Activated B cell treated with CpG ODN at 0.5 μM for 24 hours (primary cell): ENCODE results near the gene FAM53C. TPM values are rescaled to one million over a fixed set of nuclear protein-coding genes. Genes with fewer than 3 reads are reported as not detected.
A peak's percentile ranks its signal among the peaks of the same experiment; 100 is the strongest.
"Not testable (repeated sequence)": the region's sequence is repeated elsewhere in the genome, so short reads cannot be mapped to it uniquely, and the experiment has no call there.

ENCODE experiments used
- ATAC-seq: fragments of 200-7000 bp; cut with Tn5 transposase; one replicate; pipeline ENCODE4 v1.10.0; 2021; ENCODE audit warnings: low read depth, mild to moderate bottlenecking, moderate library complexity
- CTCF ChIA-PET: fragments of 350-600 bp; sonication (Branson Sonifier 250); formaldehyde crosslinking; loops from one replicate; lab custom pipeline; 2021; ENCODE audit warnings: antibody characterized with exemption; lab: Charles Lee
- POLR2A ChIA-PET: fragments of 350-600 bp; sonication (Branson Sonifier 250); formaldehyde crosslinking; loops from one replicate; lab custom pipeline; 2021; ENCODE audit warnings: antibody characterized with exemption; lab: Charles Lee
- DNase-seq: peaks from one replicate; pipeline ENCODE4 v3.0.0; 2022
- H3K27ac Mint-ChIP-seq: one replicate; pipeline ENCODE4 v1.8.0; 2020; ENCODE audit warnings: mixed read lengths
- H3K27me3 Mint-ChIP-seq: one replicate; pipeline ENCODE4 v1.8.0; 2021; ENCODE audit warnings: mixed read lengths
- H3K36me3 Mint-ChIP-seq: one replicate; pipeline ENCODE4 v1.8.0; 2021; ENCODE audit warnings: low read depth, mixed read lengths
- H3K4me1 Mint-ChIP-seq: one replicate; pipeline ENCODE4 v1.8.0; 2021; ENCODE audit warnings: mixed read lengths
- H3K4me3 Mint-ChIP-seq: one replicate; pipeline ENCODE4 v1.8.0; 2020; ENCODE audit warnings: mild to moderate bottlenecking, mixed read lengths
- H3K9me3 Mint-ChIP-seq: one replicate; pipeline ENCODE4 v1.8.0; 2020; ENCODE audit warnings: mixed read lengths
- intact Hi-C: fragments of 100-400 bp; cut with micrococcal nuclease; formaldehyde crosslinking; loops from one replicate; pipeline ENCODE4 v1.15.1; 2024
- total RNA-seq: library from RNA; stranded (reverse); gene quantifications from 2 replicates; pipeline ENCODE4 v1.2.3, GENCODE V29; 2022
- TF ChIP-seq, protein P1 (sequence below): fragments of 200-600 bp; IDR thresholded peaks from one replicate; pipeline ENCODE4 v1.8.0; 2022; ENCODE audit warnings: antibody characterized with exemption, mild to moderate bottlenecking

FAM53C gene
- total RNA-seq, 1 donor from 2014 or later = 24.9 TPM

DNA sequence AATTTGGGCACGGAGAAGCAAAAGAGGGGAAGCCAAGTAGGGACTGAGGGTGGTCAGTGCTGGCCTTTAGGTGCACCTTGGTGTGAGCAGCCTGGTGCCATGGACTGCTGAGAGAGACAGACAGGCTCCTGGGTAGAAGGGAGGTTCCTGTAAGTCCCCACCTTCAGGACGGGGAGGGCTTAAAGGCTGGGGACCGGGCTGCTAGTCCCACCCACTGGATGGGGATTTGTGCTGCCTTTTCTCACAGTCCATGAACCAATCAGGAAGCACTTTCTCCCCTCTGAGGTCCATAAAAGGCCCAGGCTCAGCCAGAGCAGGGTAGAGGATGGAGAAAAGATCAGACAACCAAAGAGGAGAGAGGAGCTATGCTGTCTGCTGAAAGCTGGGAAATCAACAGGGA is 21.7 kb upstream of the FAM53C start:
- intact Hi-C loops = loop anchor here (10.0 kb wide), 1 partner anchor 72 kb away; no protein-coding TSS in a partner anchor
- Mint-ChIP-seq H3K27ac (no peak overlapping the region), H3K27me3 (no peaks in the 10 kb centered on the region), H3K4me3 (no peak overlapping the region), H3K4me1 (no peaks in the 10 kb centered on the region), H3K9me3 (peaks cover 3% of the 10 kb centered on the region), H3K36me3 (no peaks in the 10 kb centered on the region)
- ATAC-seq (no peak), DNase-seq (no peak)
- TF ChIP-seq, protein P1, sequence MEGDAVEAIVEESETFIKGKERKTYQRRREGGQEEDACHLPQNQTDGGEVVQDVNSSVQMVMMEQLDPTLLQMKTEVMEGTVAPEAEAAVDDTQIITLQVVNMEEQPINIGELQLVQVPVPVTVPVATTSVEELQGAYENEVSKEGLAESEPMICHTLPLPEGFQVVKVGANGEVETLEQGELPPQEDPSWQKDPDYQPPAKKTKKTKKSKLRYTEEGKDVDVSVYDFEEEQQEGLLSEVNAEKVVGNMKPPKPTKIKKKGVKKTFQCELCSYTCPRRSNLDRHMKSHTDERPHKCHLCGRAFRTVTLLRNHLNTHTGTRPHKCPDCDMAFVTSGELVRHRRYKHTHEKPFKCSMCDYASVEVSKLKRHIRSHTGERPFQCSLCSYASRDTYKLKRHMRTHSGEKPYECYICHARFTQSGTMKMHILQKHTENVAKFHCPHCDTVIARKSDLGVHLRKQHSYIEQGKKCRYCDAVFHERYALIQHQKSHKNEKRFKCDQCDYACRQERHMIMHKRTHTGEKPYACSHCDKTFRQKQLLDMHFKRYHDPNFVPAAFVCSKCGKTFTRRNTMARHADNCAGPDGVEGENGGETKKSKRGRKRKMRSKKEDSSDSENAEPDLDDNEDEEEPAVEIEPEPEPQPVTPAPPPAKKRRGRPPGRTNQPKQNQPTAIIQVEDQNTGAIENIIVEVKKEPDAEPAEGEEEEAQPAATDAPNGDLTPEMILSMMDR = no peak
- POLR2A ChIA-PET = interaction anchor here (0.6 kb wide), 1 partner anchor 83 kb away, joined by 4 read pairs; no protein-coding TSS in a partner anchor
- CTCF ChIA-PET = interaction anchor here (0.8 kb wide), 1 partner anchor 36 kb away, joined by 3 read pairs; the partner anchor contains the start of gene KDM3B

DNA sequence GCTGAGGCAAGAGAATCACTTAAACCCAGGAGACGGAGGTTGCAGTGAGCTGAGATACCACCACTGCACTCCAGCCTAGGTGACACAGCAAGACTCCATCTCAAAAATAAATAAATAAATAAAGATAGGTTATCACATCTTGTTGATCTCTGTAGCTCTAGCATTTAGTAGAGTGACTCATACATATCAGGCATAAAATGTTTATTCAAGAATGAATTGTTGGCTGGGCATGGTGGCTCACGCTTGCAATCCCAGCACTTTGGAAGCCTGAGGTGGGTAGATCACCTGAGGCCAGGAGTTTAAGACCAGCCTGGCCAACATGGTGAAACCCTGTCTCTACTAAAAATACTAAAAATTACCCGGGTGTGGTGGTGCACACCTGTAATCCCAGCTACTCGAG is 19.9 kb upstream of the FAM53C start:
- intact Hi-C loops = loop anchor here (10.0 kb wide), 1 partner anchor 73 kb away; no protein-coding TSS in a partner anchor
- DNase-seq, H3K4me3 Mint-ChIP-seq, H3K27ac Mint-ChIP-seq, POLR2A ChIA-PET, CTCF ChIA-PET, H3K4me1 Mint-ChIP-seq, H3K27me3 Mint-ChIP-seq, H3K36me3 Mint-ChIP-seq, H3K9me3 Mint-ChIP-seq, ATAC-seq: not testable (repeated sequence)

DNA sequence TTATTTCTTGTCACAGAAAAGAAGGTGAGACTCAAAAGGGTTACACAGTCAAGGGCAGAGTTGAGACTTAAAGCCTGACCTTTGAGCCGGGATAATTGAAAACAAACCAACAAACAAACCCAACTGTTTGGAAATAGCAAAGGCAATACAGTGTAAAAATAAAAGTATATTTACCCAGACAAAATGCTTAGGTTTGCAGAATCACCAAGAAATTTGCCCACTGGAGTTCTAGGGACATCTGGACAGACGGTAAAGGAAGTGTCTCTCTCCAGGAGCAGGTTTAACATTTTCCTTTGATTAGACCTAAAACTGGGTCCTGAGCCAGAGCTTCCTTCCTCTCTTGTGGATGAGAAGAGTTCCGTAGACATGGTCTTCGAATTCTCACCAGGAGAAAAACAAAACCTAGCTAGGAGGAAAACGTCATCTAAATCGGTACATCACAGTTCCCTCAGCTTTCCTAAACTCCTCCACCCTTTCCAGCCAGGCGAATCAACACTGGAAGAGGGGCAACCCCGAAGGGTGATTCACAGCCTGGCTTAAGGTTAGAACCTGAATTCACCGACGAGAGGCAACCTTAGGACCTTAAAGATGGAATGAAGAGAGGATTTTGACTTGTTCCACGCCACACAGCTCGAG is 7.1 kb upstream of the FAM53C start:
- ChIA-PET CTCF (interaction anchor here (1.6 kb wide), 1 partner anchor 21 kb away, joined by 10 read pairs; the partner anchor contains the start of gene KDM3B), POLR2A (interaction anchor here (1.2 to 13.1 kb wide), 3 partner anchors 20 to 212 kb away, joined by 6 to 322 read pairs (median 15); partner anchors contain the start of genes CDC23, ETF1 and KDM3B)
- DNase-seq = no peak
- Mint-ChIP-seq H3K4me3 (peak overlapping the region; percentile 92), H3K36me3 (peaks cover 4% of the 10 kb centered on the region), H3K9me3 (no peaks in the 10 kb centered on the region), H3K4me1 (peaks cover 15% of the 10 kb centered on the region), H3K27ac (no peak overlapping the region), H3K27me3 (no peaks in the 10 kb centered on the region)
- TF ChIP-seq, protein P1 = no peak
- no peak for ATAC-seq
- intact Hi-C loops = loop anchor here (1.0 to 10.0 kb wide), 3 partner anchors 21 to 446 kb away; partner anchors contain the start of genes BRD8, KDM3B and PKD2L2

DNA sequence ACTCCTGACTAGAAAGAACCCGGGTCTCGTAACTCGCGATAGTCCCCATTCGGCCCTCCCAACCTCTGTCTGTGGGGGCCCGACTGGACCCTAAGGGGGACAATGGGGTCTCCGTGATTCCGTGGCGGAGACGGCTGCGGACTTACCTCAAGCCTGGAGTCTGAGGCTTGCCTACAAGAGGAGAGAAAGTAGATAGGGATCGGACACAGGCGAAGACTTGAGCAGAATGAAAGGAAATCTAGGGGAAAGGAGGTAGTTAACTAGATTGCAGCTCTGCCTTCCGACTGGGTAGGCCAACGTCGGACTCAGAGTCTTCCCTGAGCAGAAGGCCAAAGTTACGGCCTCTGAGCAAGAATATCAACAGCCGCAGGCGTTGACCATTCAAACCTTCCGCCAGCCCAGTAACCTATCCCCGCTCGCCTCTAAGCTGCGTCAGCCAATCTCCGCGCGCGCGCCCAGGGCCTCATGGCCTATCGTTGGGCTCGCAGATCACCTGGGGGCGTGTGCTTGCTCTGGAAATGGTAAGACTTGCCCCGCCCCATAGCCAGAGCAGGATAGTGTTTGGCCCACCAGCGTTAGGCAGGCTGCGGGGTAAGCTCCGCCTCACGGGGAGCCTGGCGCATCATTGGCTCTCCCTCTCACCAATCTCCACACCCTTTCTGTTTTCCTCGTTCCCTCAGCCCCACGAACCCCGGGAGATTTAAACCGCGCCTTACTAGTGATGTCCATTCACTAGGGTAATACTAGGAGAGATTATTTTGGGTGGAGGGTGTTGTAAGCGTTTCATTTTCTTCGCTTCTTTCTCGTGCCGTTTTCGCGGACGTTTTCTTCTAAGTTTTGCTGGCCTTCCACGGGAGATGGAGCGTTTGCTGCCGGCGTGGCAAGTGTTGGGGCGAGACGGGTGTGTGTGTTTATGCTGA is 6.4 kb upstream of the FAM53C start, which contains the start of gene CDC25C:
TSS of gene CDC25C (minus strand) at position 356 of the 920 bp plus-strand sequence. CDS start 624 bp downstream, outside the sequence.
- H3K27ac Mint-ChIP-seq = peak within 1 kb of the TSS; percentile 78
- ATAC-seq (peak; percentile 100), DNase-seq (peak; percentile 83)
- no peaks in the 10 kb centered on the region for H3K9me3 Mint-ChIP-seq
- intact Hi-C loops = loop anchor here (1.0 to 10.0 kb wide), 3 partner anchors 21 to 447 kb away; partner anchors contain the start of genes BRD8, KDM3B and PKD2L2
- TF ChIP-seq, protein P1 = no peak
- H3K4me1 Mint-ChIP-seq = peaks cover 15% of the 10 kb centered on the region
- peaks cover 4% of the 10 kb centered on the region for H3K36me3 Mint-ChIP-seq
- peak within 1 kb of the TSS; percentile 92 for H3K4me3 Mint-ChIP-seq
- ChIA-PET CTCF (interaction anchor here (1.6 kb wide), 1 partner anchor 20 kb away, joined by 10 read pairs; the partner anchor contains the start of gene KDM3B), POLR2A (interaction anchor here (0.6 to 13.1 kb wide), 5 partner anchors 19 to 212 kb away, joined by 3 to 322 read pairs (median 6); partner anchors contain the start of genes CDC23, ETF1 and KDM3B)
- H3K27me3 Mint-ChIP-seq = no peaks in the 10 kb centered on the region

DNA sequence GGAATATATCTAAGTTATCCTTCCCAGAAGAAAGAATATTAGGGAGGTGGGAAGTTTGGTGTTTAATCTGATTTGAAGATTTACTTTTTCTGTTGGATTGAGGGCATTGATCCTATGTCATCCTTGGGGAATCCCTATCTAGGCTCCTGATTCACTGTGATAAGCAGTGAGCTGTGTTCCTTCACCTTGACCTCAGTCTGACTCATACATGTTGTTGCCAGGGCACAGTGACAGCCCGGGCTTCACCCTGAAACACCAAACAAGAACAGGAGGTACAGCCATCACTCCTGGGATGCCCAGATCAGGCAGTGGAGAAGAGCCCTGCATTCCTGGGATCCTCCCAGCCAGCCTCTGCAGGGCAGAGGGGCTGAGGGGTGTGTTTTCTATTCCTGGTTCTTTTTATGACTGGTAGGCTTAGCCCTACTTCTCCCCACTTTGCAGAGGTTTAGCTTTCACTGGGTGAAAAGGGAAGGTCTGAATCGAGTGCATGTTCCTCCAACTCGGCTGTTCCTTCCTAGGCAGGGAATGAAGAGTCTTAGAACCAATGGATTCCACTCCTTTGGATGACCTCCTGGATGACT is 3.1 kb upstream of the FAM53C start:
- no peak for ATAC-seq
- H3K4me1 Mint-ChIP-seq = peaks cover 37% of the 10 kb centered on the region
- H3K9me3 Mint-ChIP-seq = no peaks in the 10 kb centered on the region
- TF ChIP-seq, protein P1 = no peak
- no peak overlapping the region for H3K4me3 Mint-ChIP-seq
- CTCF ChIA-PET = interaction anchor here (1.2 to 1.3 kb wide), 2 partner anchors 17 to 18 kb away, joined by 4 read pairs; partner anchors contain the start of gene KDM3B
- no peaks in the 10 kb centered on the region for H3K27me3 Mint-ChIP-seq
- POLR2A ChIA-PET = interaction anchor here (0.6 to 13.1 kb wide), 2 partner anchors 16 to 213 kb away, joined by 3 to 322 read pairs; partner anchors contain the start of gene KDM3B
- peaks cover 9% of the 10 kb centered on the region for H3K36me3 Mint-ChIP-seq
- intact Hi-C loops = loop anchor here (5.0 to 10.0 kb wide), 2 partner anchors 450 to 862 kb away; partner anchors contain the start of genes PKD2L2 and SIL1
- no peak overlapping the region for H3K27ac Mint-ChIP-seq
- DNase-seq = no peak
